ENCODE measurements around the gene XYLT1. TPM values are rescaled to one million over a fixed set of nuclear protein-coding genes. Genes with fewer than 3 reads are reported as not detected.
"Not testable (repeated sequence)": the region's sequence is repeated elsewhere in the genome, so short reads cannot be mapped to it uniquely, and the experiment has no call there.

XYLT1 gene
- total RNA-seq, 1 experiment from 2014 or later: 7.3 TPM

- no peak overlapping the region for H3K4me3 ChIP-seq
- DNase-seq: no peak
- no peaks in the 10 kb centered on the region for H3K36me3 ChIP-seq
- no peaks in the 10 kb centered on the region for H3K9me3 ChIP-seq
- H3K27me3 ChIP-seq: no peaks in the 10 kb centered on the region
Observed at GRCh38 chr16:17338244-17338643, 132.5 kb downstream of the XYLT1 start.

- DNase-seq: no peak
- Histone ChIP-seq H3K4me3 (no peak overlapping the region), H3K9me3 (no peaks in the 10 kb centered on the region), H3K36me3 (no peaks in the 10 kb centered on the region), H3K27me3 (no peaks in the 10 kb centered on the region)
Observed at GRCh38 chr16:17336530-17336900, 134.2 kb downstream of the XYLT1 start.

GRCh38 chr16:17335826-17336529 is 134.8 kb downstream of the XYLT1 start:
- H3K9me3 ChIP-seq: no peaks in the 10 kb centered on the region
- no peaks in the 10 kb centered on the region for H3K36me3 ChIP-seq
- DNase-seq: no peak
- no peak overlapping the region for H3K4me3 ChIP-seq
- no peaks in the 10 kb centered on the region for H3K27me3 ChIP-seq

DNA sequence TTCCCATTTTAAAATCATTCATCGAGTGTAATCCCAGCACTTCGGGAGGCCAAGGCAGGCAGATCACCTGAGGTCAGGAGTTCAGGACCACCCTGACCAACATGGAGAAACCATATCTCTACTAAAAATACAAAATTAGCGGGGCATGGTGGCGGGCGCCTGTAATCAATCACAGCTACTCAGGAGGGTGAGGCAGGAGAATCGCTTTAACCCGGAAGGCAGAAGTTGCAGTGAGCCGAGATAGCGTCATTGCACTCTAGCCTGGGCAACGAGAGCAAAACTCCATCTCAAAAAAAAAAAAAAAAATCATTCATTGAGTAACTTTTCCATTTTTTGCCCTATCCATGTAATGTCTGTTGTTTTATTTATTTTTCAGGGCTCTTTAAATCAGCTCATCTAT is 135.4 kb downstream of the XYLT1 start:
- not testable (repeated sequence) for DNase-seq

GRCh38 chr16:17334096-17334495 is 136.7 kb downstream of the XYLT1 start:
- no peaks in the 10 kb centered on the region for H3K9me3 ChIP-seq
- H3K4me3 ChIP-seq: no peak overlapping the region
- H3K27me3 ChIP-seq: no peaks in the 10 kb centered on the region
- H3K36me3 ChIP-seq: no peaks in the 10 kb centered on the region
- peak; percentile 81 for DNase-seq

More for the DNA sequence above, 135.4 kb downstream of the XYLT1 start:
- H3K27me3 ChIP-seq, H3K4me3 ChIP-seq, H3K9me3 ChIP-seq, H3K36me3 ChIP-seq: not testable (repeated sequence)

GRCh38 chr16:17333229-17333628 is 137.5 kb downstream of the XYLT1 start:
- no peaks in the 10 kb centered on the region for H3K9me3 ChIP-seq
- no peaks in the 10 kb centered on the region for H3K27me3 ChIP-seq
- H3K36me3 ChIP-seq: no peaks in the 10 kb centered on the region
- DNase-seq: no peak
- H3K4me3 ChIP-seq: no peak overlapping the region

DNA sequence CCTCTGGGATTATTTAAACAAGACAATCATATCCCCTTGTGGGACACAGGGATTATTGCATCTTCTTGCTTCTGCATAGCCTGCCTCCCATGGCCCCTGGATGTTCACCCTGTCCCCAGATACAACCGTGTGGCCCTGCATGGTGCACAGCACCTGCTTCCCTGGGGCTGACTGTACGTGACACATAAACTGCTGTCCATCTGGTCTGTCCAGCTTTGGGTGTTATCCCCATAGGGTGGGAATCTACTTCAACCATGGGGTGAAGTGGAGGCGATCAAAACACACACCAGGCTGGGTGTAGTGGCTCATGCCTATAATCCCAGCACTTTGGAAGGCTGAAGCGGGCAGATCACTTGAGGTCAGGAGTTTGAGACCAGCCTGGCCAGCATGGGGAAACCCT is 138.8 kb downstream of the XYLT1 start:
- Histone ChIP-seq H3K27me3 (no peaks in the 10 kb centered on the region), H3K4me3 (no peak overlapping the region), H3K9me3 (no peaks in the 10 kb centered on the region), H3K36me3 (no peaks in the 10 kb centered on the region)
- no peak for DNase-seq

GRCh38 chr16:17331071-17331607 is 139.6 kb downstream of the XYLT1 start:
- Histone ChIP-seq H3K9me3 (no peaks in the 10 kb centered on the region), H3K27me3 (no peaks in the 10 kb centered on the region), H3K36me3 (no peaks in the 10 kb centered on the region), H3K4me3 (no peak overlapping the region)
- DNase-seq: peak; percentile 71

GRCh38 chr16:17330044-17330443 is 140.7 kb downstream of the XYLT1 start:
- Histone ChIP-seq H3K36me3 (no peaks in the 10 kb centered on the region), H3K27me3 (no peaks in the 10 kb centered on the region), H3K9me3 (no peaks in the 10 kb centered on the region), H3K4me3 (no peak overlapping the region)
- no peak for DNase-seq

- no peak for DNase-seq
- Histone ChIP-seq H3K27me3 (no peaks in the 10 kb centered on the region), H3K4me3 (no peak overlapping the region), H3K36me3 (no peaks in the 10 kb centered on the region), H3K9me3 (no peaks in the 10 kb centered on the region)
Observed at GRCh38 chr16:17329391-17329790, 141.4 kb downstream of the XYLT1 start.

DNA sequence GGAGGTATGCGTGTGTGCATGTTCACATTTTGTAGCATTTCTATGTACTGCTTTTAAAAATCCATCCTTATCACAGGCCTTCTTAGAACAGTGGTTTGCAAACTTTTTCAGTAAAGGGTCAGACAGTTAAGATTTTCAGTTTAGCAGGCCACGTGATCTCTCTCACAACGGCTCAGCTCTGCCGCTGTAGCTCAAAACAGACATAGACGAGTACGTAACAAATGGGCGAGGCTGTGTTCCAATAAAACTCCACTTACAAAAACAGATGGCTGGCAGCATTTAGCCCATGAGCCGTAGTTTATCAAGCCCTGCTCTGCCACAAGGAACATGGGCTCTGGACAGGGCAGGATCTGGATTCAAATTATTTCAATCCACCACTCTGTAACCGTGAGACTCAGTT is 141.8 kb downstream of the XYLT1 start:
- H3K9me3 ChIP-seq: no peaks in the 10 kb centered on the region
- H3K4me3 ChIP-seq: no peak overlapping the region
- H3K36me3 ChIP-seq: no peaks in the 10 kb centered on the region
- no peaks in the 10 kb centered on the region for H3K27me3 ChIP-seq
- DNase-seq: no peak

DNA sequence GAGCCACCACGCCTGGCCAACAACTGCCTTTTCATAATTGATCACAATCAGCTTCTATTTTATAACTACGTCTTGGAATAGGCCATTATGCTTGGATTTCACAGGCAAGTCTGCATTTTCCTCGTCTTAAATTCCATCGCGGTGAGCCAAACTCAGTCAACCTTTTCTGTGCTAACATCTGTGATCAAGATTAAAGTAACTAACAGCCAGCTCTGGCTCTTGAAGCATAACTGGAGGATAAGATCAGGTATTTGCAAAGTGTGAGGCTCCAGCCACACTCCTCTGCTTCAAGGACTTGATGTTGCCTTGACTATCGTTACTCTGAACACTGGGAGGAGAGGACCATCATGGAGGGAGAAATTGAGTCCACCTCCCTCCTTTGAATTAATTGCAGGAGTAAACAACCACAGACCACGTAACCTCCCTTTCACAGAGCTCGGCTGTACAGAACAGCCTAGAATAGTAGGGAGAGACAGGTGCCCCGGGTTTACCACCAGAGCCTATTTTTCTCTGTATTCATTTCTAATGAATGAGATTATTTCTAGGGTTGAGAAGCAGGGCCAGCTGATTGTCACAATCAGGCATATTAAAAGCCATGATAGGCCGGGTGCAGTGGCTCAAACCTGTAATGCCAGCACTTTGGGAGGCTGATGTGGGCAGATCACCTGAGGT is 143.0 kb downstream of the XYLT1 start:
- H3K27me3 ChIP-seq: no peaks in the 10 kb centered on the region
- no peak overlapping the region for H3K4me3 ChIP-seq
- H3K9me3 ChIP-seq: no peaks in the 10 kb centered on the region
- no peaks in the 10 kb centered on the region; the same call in 1 of the 2 replicates for H3K36me3 ChIP-seq
- DNase-seq: no peak

DNA sequence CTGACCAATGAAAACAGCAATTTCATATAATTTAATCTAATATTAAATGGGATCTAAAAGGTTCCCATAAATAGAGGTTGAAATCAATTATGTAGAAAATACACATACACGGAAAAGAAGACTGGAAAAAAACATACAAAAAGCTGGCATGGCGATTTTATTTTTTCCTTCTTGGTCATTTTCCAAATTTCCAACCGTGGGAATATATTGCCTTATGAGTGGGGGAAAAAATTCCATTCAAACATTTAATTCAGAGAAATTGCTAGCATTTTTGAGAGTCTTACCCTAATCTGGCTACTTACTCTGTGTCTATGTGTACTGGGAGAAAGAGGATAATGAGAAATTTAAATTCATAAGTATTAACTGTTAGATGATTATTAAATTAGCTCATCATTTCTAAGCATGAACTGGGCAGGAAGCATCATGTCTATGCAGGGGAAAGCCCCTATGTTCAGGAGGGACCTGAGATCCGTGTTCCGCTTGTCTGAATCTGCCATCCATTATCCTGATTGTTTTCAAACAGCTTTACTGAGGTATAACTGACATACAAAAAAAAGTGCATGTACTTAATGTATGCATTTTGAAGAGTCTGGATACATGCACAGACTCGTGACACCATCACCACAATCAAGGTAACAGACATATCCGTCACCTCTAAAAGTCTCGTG is 145.2 kb downstream of the XYLT1 start:
- H3K27me3 ChIP-seq: no peaks in the 10 kb centered on the region
- no peak overlapping the region for H3K4me3 ChIP-seq
- H3K36me3 ChIP-seq: no peaks in the 10 kb centered on the region; the same call in 1 of the 2 replicates
- no peak for DNase-seq
- H3K9me3 ChIP-seq: no peaks in the 10 kb centered on the region

GRCh38 chr16:17324451-17324850 is 146.3 kb downstream of the XYLT1 start:
- DNase-seq: no peak

GRCh38 chr16:17323171-17323570 is 147.6 kb downstream of the XYLT1 start:
- no peak overlapping the region for H3K4me3 ChIP-seq
- DNase-seq: no peak
- no peaks in the 10 kb centered on the region for H3K27me3 ChIP-seq
- H3K36me3 ChIP-seq: no peaks in the 10 kb centered on the region; the same call in 1 of the 2 replicates
- no peaks in the 10 kb centered on the region for H3K9me3 ChIP-seq

More at GRCh38 chr16:17324451-17324850, 146.3 kb downstream of the XYLT1 start:
- Histone ChIP-seq H3K36me3 (no peaks in the 10 kb centered on the region; the same call in 1 of the 2 replicates), H3K27me3 (no peaks in the 10 kb centered on the region), H3K4me3 (no peak overlapping the region), H3K9me3 (no peaks in the 10 kb centered on the region)

DNA sequence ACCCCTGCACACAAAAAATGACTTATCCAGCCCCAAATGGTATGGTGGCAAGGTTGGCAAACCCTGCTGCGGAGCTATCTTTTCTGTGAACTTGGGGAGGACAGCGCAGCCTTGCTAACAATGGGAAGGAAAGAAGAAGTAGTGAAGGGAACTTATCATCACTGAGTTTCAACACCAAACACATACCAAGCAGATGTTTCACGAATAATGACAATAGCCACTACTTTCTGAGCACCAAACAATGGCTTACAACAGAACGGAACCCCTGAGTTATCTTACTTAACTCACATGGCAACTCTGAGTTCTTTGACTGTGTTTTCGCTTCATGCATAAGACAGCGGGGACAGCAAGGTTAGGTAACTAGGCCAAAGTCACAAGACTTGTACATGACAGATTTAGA is 148.9 kb downstream of the XYLT1 start:
- H3K36me3 ChIP-seq: no peaks in the 10 kb centered on the region; the same call in 1 of the 2 replicates
- DNase-seq: no peak
- H3K9me3 ChIP-seq: no peaks in the 10 kb centered on the region
- H3K27me3 ChIP-seq: no peaks in the 10 kb centered on the region
- H3K4me3 ChIP-seq: no peak overlapping the region

- no peak overlapping the region for H3K4me3 ChIP-seq
- H3K36me3 ChIP-seq: no peaks in the 10 kb centered on the region; the same call in 1 of the 2 replicates
- no peak for DNase-seq
- H3K9me3 ChIP-seq: no peaks in the 10 kb centered on the region
- no peaks in the 10 kb centered on the region for H3K27me3 ChIP-seq
Observed at GRCh38 chr16:17320009-17320408, 150.8 kb downstream of the XYLT1 start.

Data from MG63 (cell line).